Neural progenitor cell (in vitro differentiated cells): Measurements from ENCODE around the gene STAC2.

Experiments
- CTCF ChIP-seq: fragments of 200-600 bp; sonication (generic); IDR thresholded peaks from 2 replicates; pipeline ENCODE4 v1.5.1; 2017; ENCODE audit warnings: antibody characterized with exemption, mild to moderate bottlenecking
- EZH2 ChIP-seq: fragments of 200-600 bp; sonication (generic); IDR thresholded peaks from 2 replicates; pipeline ENCODE4 v1.6.1; 2017; ENCODE audit warnings: antibody characterized with exemption, mild to moderate bottlenecking, moderate library complexity

GRCh38 chr17:39173526-39174274, 52.0 kb downstream of the STAC2 start:
- TF ChIP-seq CTCF (no peak), EZH2 (no peak)
